Activated CD4-positive, alpha-beta T cell treated with anti-CD3 and anti-CD28 coated beads, Interleukin-2, amount 10 ng/mL, durations not matched to agents 7 days and 5 days (primary cell): ENCODE measurements around the gene LATS2. TPM values are rescaled to one million over a fixed set of nuclear protein-coding genes. Genes with fewer than 3 reads are reported as not detected.
A peak's percentile ranks its signal among the peaks of the same experiment; 100 is the strongest.

Experiments used
- CTCF ChIA-PET: fragments of 350-600 bp; sonication (Branson Sonifier 250); formaldehyde crosslinking; loops from one replicate; lab custom pipeline; 2021; ENCODE audit warnings: antibody characterized with exemption; lab: Charles Lee
- POLR2A ChIA-PET: fragments of 350-600 bp; sonication (Branson Sonifier 250); formaldehyde crosslinking; loops from one replicate; lab custom pipeline; 2021; ENCODE audit warnings: antibody characterized with exemption; lab: Charles Lee
- DNase-seq: peaks from one replicate; pipeline ENCODE4 v3.0.0-alpha.2; 2020
- H3K27ac Mint-ChIP-seq: one replicate; pipeline ENCODE4 v1.8.0; 2021; ENCODE audit warnings: mild to moderate bottlenecking, moderate library complexity, mixed read lengths
- H3K27me3 Mint-ChIP-seq: one replicate; pipeline ENCODE4 v1.8.0; 2021; ENCODE audit warnings: mixed read lengths
- H3K36me3 Mint-ChIP-seq: one replicate; pipeline ENCODE4 v1.8.0; 2021; ENCODE audit warnings: low read depth, mixed read lengths
- H3K4me1 Mint-ChIP-seq: one replicate; pipeline ENCODE4 v1.8.0; 2021; ENCODE audit warnings: mixed read lengths
- H3K4me3 Mint-ChIP-seq: one replicate; pipeline ENCODE4 v1.8.0; 2021; ENCODE audit warnings: mild to moderate bottlenecking, moderate library complexity, mixed read lengths
- H3K9me3 Mint-ChIP-seq: one replicate; pipeline ENCODE4 v1.8.0; 2021; ENCODE audit warnings: mixed read lengths
- total RNA-seq, 2 experiments: library from RNA; stranded (reverse); gene quantifications; one replicate each; pipeline ENCODE4 v1.2.3, GENCODE V29; 2021

Gene LATS2
- total RNA-seq = 1 to 10 TPM; 3.1 to 3.2 TPM

DNA sequence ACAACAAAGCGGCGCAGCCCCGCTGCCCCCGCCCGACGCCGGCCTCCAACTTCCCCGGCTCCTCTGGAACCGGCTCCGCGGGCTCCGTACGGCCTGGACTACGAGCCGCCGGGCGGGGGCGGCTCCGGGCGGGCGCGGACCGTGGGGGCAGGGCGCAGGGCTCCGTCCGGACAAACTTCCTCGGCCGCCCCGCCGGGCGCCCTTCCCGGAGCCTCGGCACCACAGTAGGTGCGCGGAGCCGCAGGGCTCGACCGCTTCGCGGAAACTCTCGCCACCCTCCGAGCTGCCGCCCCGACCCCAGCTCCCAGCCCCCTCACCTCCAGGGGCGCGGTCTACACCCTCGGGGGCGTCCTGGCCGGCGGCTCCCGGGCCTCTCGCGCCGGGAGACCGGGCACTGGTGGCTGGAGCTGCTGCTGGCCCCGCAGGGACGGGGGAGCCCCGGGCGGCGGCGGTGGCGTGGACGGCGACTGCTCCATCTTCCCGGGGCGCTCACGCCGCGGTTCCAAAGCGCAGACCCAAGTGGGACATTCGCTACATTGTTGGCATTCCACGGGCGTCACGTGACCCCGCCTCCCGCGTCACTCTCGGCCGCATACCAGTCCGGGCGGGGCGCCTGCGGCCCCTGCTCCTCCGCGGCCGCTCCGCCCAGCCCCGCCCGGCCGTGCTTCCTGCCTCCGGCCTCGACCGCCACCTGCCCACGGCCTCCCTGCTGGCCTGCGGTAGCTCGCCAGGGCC lies at the start of gene LATS2:
LATS2 (minus strand) TSS at position 558 of the 735 bp plus-strand sequence. CDS start 15,560 bp downstream, outside the sequence.
- Mint-ChIP-seq H3K4me1 (peaks cover 7% of the 10 kb centered on the region), H3K4me3 (peak within 1 kb of the TSS; percentile 70), H3K36me3 (no peaks in the 10 kb centered on the region), H3K27ac (peak within 1 kb of the TSS; percentile 62), H3K9me3 (no peaks in the 10 kb centered on the region), H3K27me3 (peaks cover 37% of the 10 kb centered on the region)
- ChIA-PET CTCF (interaction anchor here (0.9 to 1.3 kb wide), 2 partner anchors 9 to 12 kb away, joined by 3 read pairs; no protein-coding TSS in a partner anchor), POLR2A (interaction anchor here (1.0 kb wide), 1 partner anchor 116 kb away, joined by 3 read pairs; no protein-coding TSS in a partner anchor)
- DNase-seq = peak; percentile 60

DNA sequence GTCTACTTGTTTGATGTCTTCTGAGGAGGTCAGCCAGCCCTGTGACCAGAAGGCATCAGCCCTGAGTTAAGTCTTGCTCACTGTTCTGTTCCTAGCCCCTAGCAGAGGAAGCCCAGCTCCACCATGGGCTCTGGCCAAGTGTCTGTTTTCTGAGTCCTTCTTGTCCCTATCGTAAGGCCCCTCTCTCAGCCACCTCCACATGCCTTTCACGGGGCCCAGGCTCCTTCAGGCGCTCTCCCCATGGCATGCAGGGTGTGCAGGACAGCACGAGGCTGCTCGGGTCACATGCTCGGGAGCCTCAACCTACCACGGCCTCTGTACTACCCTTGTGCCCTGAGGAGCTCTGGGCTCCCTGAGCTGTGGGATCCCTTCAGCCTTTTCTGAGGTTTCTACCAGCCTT lies 47.8 kb upstream of the LATS2 start:
- CTCF ChIA-PET = interaction anchor here (1.2 kb wide), 1 partner anchor 9 kb away, joined by 3 read pairs; no protein-coding TSS in a partner anchor
- POLR2A ChIA-PET = no interaction called here
- H3K4me3 Mint-ChIP-seq = no peak overlapping the region
- H3K27ac Mint-ChIP-seq = no peak overlapping the region
- no peak for DNase-seq
- no peaks in the 10 kb centered on the region for H3K9me3 Mint-ChIP-seq
- H3K4me1 Mint-ChIP-seq = peaks cover 2% of the 10 kb centered on the region
- H3K36me3 Mint-ChIP-seq = no peaks in the 10 kb centered on the region
- H3K27me3 Mint-ChIP-seq = no peaks in the 10 kb centered on the region

DNA sequence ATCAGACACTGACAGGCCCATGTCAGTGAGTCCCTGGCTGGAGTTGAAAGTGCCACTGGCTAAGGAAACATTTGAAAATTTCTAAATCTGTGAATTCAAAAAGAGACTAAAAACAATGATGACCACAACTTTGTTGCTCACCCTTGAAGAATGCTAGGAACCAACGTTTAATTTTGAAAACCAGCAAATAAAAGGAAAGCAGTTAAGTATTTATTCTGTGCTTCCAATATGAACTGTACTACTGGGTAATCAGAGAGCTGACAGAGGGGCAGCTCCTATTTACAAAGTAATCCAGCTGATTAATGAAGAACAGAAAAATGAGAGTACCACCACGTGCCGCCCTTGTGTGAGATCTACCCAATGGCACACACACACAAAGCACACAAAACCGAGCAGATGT lies 44.7 kb upstream of the LATS2 start:
- no peaks in the 10 kb centered on the region for H3K36me3 Mint-ChIP-seq

DNA sequence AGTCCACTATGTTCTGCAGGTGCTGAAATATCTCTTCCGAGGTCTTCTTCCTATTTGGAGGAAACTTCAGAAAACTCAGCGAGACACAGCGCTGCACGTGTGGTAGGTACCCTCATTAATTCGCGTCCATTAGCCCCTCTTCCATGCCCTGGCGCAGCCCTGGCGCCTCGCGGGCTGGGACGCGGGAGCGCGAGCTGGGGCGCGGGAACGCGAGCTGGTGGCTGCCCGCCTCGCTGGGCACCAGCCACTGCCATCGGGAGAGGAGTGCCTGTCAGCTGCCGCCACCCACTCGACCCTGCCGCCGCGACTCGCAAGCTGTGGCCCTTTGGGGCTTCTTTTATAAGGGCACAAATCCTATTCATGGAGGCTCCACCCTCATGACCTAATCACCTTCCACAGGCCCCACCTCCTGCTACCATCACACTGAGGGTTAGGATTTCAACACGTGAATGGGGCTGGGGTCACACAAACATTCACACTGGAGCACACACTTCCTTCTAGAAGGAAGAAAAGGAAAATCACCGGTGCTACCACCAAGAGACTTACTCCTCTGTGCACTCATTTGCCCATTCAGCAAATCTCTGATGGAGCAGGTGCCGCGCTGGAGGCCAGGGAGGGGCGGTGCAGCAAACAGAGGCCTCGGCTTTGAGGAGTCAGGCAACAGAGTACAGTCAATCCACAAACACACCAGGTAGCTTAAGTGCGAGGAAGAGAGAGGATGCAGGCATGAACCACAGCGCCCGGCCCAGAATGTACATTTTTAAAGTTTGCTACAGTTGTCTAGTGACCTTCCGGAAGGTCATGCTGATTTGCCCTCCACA lies 43.0 kb upstream of the LATS2 start:
- H3K4me3 Mint-ChIP-seq = no peak overlapping the region
- DNase-seq = no peak
- CTCF ChIA-PET = no interaction called here
- no peaks in the 10 kb centered on the region for H3K9me3 Mint-ChIP-seq
- H3K4me1 Mint-ChIP-seq = no peaks in the 10 kb centered on the region
- POLR2A ChIA-PET = no interaction called here
- no peaks in the 10 kb centered on the region for H3K36me3 Mint-ChIP-seq
- H3K27me3 Mint-ChIP-seq = no peaks in the 10 kb centered on the region
- H3K27ac Mint-ChIP-seq = no peak overlapping the region

More for the DNA sequence above, 44.7 kb upstream of the LATS2 start:
- H3K27me3 Mint-ChIP-seq = no peaks in the 10 kb centered on the region
- no peak overlapping the region for H3K27ac Mint-ChIP-seq
- ChIA-PET POLR2A (interaction anchor here (0.6 kb wide), 1 partner anchor 8 kb away, joined by 3 read pairs; no protein-coding TSS in a partner anchor), CTCF (no interaction called here)
- H3K4me1 Mint-ChIP-seq = peaks cover 2% of the 10 kb centered on the region
- DNase-seq = no peak
- H3K4me3 Mint-ChIP-seq = no peak overlapping the region
- no peaks in the 10 kb centered on the region for H3K9me3 Mint-ChIP-seq

DNA sequence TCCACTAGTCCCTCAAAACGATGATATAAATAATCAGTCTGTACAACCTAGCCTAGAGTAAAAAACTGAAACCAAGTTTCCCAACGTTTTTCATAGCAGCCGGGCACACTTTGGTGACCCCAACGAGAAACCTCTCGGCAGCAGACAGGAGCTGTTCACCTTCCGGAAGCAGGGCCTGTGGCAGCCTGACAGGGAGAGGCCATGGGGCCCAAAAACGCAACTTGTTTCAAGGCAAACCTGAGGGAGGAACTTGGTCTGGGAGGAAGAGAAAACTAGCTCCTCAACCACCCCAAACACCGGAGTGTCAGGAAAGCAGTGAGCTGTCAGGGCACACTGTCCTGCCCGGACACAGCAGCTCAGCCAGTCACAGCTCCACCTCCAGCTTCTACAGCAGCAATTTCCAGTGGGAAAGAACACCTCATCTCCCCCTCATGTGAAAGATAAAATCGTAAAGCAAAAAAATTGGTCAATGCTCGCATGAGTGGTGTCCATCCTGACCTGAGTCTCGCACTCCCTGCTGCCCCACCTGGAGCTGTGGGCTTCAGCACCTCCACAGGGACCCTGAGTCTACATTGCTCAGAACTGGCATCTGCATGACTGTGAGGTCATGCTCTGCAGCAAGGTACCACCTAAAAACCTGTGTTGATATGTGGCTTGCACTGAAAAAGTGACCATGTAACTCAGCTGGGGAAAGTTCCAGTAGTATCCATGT lies 40.6 kb upstream of the LATS2 start:
- Mint-ChIP-seq H3K36me3 (no peaks in the 10 kb centered on the region), H3K27me3 (peaks cover 2% of the 10 kb centered on the region), H3K9me3 (no peaks in the 10 kb centered on the region), H3K27ac (no peak overlapping the region), H3K4me3 (no peak overlapping the region), H3K4me1 (no peaks in the 10 kb centered on the region)
- POLR2A ChIA-PET = no interaction called here
- DNase-seq = no peak
- CTCF ChIA-PET = interaction anchor here (0.6 kb wide), 1 partner anchor 322 kb away, joined by 3 read pairs; no protein-coding TSS in a partner anchor

DNA sequence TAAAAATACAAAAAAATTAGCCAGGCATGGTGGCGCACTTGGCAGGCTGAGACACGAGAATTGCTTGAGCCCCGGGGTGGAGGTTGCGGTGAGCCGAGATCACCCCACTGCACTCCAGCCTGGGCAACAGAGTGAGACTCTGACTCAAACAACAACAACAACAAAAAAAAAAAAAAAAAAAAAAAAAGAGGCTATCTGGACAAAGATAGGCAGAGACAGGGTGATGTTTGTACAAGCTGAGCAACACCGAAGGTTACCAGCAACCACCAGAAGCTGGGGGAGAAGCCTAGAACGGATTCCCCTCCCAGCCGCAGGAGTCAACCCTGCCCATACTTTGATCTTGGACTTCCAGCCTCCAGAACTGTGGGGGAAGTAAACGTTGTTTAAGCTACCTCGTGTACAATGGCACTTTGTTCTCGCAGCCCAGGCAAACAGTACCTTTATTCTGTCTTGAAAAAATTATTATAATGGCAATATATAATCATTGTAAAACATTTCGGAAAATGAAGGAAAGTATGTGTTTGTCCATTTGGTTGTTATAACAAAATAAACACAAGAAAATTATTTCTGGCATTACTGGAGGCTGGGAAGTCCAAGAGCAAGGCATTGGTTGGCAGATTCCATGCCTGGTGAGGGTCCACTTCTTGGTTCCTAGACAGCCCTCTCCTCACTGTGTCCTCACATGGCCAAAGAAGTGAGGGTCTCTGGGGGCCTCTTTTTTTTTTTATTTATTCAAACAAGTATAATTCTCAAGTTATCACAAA lies 39.8 kb upstream of the LATS2 start:
- ChIA-PET CTCF (interaction anchor here (0.6 kb wide), 2 partner anchors 38 to 323 kb away, joined by 3 read pairs; no protein-coding TSS in a partner anchor), POLR2A (no interaction called here)
- no peak overlapping the region for H3K27ac Mint-ChIP-seq
- H3K36me3 Mint-ChIP-seq = no peaks in the 10 kb centered on the region
- no peaks in the 10 kb centered on the region for H3K9me3 Mint-ChIP-seq
- peaks cover 2% of the 10 kb centered on the region for H3K27me3 Mint-ChIP-seq
- no peak for DNase-seq
- no peak overlapping the region for H3K4me3 Mint-ChIP-seq
- no peaks in the 10 kb centered on the region for H3K4me1 Mint-ChIP-seq

DNA sequence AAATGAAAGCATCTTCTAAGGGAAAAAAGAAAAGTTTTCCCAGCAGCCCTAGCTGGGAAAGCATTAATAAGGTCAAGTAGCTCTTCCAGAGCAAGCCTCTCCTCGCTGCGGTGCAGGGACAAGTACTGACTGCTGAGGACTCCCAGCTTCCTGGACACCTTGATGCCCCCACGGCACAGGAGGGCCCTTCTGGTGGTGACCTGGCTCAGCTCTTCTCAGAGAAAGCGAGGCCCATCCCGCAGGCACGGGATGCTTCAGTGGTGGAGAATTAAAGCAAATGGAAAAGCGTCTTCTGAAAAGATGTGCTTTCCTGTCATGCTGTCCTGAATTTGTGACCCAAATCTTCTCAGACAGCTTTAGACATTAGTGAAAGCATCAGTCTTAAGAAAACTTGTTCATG lies 38.8 kb upstream of the LATS2 start:
- no peak for DNase-seq
- ChIA-PET POLR2A (no interaction called here), CTCF (no interaction called here)
- no peak overlapping the region for H3K4me3 Mint-ChIP-seq
- no peak overlapping the region for H3K27ac Mint-ChIP-seq
- no peaks in the 10 kb centered on the region for H3K4me1 Mint-ChIP-seq
- no peaks in the 10 kb centered on the region for H3K9me3 Mint-ChIP-seq
- H3K36me3 Mint-ChIP-seq = no peaks in the 10 kb centered on the region
- H3K27me3 Mint-ChIP-seq = peaks cover 2% of the 10 kb centered on the region

DNA sequence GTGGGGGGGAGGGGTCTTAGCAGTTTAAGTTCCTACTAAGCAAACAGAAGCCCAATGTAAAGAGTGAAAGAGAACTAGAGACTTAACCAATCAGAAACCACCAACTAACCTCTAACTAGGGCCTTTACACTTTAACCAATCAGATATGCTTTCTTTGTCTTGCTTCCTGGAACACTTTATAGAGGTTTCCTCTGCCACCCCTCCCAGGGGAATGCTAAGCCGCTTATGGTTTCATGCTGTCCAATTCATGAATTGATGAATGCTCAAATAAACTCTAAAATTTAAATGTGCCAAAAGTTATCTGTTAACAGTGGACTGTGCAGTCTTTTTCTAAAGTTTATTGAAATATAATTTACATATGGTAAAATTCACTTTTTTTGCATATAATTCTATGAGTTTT lies 33.9 kb upstream of the LATS2 start:
- no peak for DNase-seq
- H3K4me1 Mint-ChIP-seq = no peaks in the 10 kb centered on the region
- H3K9me3 Mint-ChIP-seq = peaks cover 3% of the 10 kb centered on the region
- H3K27ac Mint-ChIP-seq = no peak overlapping the region
- no peaks in the 10 kb centered on the region for H3K36me3 Mint-ChIP-seq
- peaks cover 2% of the 10 kb centered on the region for H3K27me3 Mint-ChIP-seq
- ChIA-PET CTCF (interaction anchor here (0.7 kb wide), 1 partner anchor 34 kb away, joined by 3 read pairs; no protein-coding TSS in a partner anchor), POLR2A (no interaction called here)
- H3K4me3 Mint-ChIP-seq = no peak overlapping the region

DNA sequence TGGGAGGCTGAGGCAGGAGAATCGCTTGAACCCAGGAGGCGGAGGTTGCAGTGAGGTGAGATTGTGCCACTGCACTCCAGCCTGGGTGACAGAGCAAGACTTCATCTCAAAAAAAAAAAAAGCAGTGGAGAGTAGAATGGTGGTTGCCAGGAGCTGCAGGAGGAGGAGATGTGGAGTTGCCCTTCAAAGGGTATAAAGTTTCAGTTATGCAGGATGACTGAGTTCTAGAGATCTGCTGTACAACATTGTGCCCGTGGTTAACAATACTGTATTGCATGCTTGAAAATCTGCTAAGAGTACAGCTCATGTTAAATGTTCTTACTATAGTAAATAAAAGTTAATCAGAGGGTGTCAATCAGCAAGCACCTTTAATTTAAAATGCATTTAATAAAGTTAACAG lies 28.4 kb upstream of the LATS2 start:
- Mint-ChIP-seq H3K9me3 (peaks cover 3% of the 10 kb centered on the region), H3K27ac (no peak overlapping the region), H3K4me3 (no peak overlapping the region), H3K4me1 (peaks cover 5% of the 10 kb centered on the region), H3K36me3 (no peaks in the 10 kb centered on the region), H3K27me3 (peaks cover 11% of the 10 kb centered on the region)
- no peak for DNase-seq
- POLR2A ChIA-PET = interaction anchor here (0.6 kb wide), 1 partner anchor 315 kb away, joined by 3 read pairs; no protein-coding TSS in a partner anchor
- CTCF ChIA-PET = no interaction called here

DNA sequence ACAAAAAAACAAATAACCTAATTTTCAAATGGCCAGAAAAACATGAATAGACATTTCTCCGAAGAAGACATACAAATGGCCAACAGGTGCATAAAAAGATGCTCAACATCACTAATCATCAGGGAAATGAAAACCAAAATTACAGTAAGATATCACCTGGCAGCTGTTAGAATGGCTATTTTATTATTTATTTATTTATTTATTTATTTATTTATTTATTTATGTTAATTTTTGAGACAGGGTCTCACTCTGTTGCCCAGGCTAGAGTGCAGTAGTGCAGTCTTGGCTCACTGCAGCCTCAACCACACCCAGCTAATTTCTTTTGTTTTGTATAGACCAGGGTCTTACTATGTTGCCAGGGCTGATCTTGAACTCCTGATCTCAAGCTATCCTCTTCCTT lies 27.1 kb upstream of the LATS2 start:
- no peaks in the 10 kb centered on the region for H3K9me3 Mint-ChIP-seq
- ChIA-PET POLR2A (no interaction called here), CTCF (interaction anchor here (0.6 to 0.7 kb wide), 2 partner anchors 11 to 120 kb away, joined by 3 to 4 read pairs; no protein-coding TSS in a partner anchor)
- no peak overlapping the region for H3K4me3 Mint-ChIP-seq
- peaks cover 5% of the 10 kb centered on the region for H3K4me1 Mint-ChIP-seq
- peaks cover 11% of the 10 kb centered on the region for H3K27me3 Mint-ChIP-seq
- H3K36me3 Mint-ChIP-seq = no peaks in the 10 kb centered on the region
- no peak overlapping the region for H3K27ac Mint-ChIP-seq
- DNase-seq = no peak

DNA sequence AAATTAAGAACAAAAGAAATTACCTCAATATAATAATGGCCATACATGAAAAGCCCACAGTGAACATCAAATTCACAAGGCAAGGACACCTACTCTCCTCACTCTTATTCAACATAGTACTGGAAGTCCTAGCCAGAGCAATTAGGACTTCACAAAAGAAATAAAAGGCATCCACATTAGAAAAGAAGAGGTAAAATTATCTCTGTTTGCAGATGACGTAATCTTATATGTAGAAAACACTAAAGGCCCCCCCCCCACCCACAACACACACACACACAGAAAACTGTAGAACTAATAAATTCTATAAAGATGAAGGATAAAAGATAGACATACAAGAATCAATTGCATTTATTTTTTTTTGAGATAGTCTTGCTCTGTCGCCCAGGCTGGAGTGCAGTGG lies 25.5 kb upstream of the LATS2 start:
- Mint-ChIP-seq H3K36me3 (no peaks in the 10 kb centered on the region), H3K9me3 (no peaks in the 10 kb centered on the region), H3K27me3 (peaks cover 11% of the 10 kb centered on the region), H3K4me1 (peaks cover 5% of the 10 kb centered on the region), H3K4me3 (no peak overlapping the region), H3K27ac (no peak overlapping the region)
- CTCF ChIA-PET = no interaction called here
- no peak for DNase-seq
- POLR2A ChIA-PET = no interaction called here

DNA sequence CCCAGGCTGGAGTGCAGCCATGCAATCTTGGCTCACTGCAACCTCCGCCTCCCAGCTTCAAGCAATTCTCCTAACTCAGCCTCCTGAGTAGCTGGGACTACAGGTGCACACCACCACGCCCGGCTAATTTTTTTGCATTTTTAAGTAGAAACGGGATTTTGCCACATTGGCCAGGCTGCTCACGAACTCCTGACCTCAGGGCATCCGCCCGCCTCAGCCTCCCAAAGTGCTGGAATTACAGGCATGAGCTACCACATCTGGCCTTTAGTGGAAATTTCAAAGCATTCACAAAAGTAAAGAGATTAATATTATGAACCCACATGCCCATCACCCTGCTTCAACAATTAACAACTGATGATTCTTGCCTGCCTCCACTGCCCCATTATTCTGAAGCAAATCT lies 20.5 kb upstream of the LATS2 start:
- DNase-seq = no peak
- Mint-ChIP-seq H3K27me3 (peaks cover 30% of the 10 kb centered on the region), H3K27ac (no peak overlapping the region), H3K4me3 (no peak overlapping the region), H3K36me3 (no peaks in the 10 kb centered on the region), H3K9me3 (no peaks in the 10 kb centered on the region), H3K4me1 (no peaks in the 10 kb centered on the region)
- CTCF ChIA-PET = interaction anchor here (0.6 kb wide), 1 partner anchor 36 kb away, joined by 3 read pairs; no protein-coding TSS in a partner anchor
- POLR2A ChIA-PET = no interaction called here
